Smooth muscle cell of the brain vasculature (primary cell): ENCODE measurements around the gene CFAP99.

ENCODE experiments used
- DNase-seq: peaks from one replicate; pipeline ENCODE4 v3.0.0-alpha.2; 2012; ENCODE audit warnings: low read depth, low spot score

Gene CFAP99

DNA sequence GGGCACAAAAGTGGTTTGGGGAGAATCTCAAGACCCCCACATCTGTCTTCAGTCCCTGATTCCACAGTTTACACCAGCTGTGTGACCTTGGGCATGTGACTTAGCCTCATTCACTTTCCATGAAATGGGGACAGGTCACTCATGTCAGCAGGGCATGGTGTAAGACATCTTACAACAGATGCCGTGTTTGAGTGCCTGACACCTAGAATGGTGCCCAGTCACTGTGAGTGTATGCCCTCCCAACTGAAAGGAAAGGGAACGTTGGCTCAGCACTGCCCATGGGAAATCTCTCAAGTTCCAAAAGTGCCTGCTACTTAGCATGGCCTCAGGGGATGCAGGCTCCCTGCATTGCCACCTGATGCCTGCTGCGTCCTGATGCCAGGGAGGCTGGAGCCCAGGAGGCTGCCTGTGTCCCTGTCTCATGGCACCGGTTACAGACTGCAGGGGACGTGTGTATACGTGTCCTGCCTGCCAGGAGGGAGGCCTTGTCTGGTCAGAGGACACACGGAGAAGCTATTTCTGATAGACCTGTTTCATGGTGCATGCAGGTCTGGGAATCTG is 82.4 kb downstream of the CFAP99 start:
- DNase-seq: no peak

DNA sequence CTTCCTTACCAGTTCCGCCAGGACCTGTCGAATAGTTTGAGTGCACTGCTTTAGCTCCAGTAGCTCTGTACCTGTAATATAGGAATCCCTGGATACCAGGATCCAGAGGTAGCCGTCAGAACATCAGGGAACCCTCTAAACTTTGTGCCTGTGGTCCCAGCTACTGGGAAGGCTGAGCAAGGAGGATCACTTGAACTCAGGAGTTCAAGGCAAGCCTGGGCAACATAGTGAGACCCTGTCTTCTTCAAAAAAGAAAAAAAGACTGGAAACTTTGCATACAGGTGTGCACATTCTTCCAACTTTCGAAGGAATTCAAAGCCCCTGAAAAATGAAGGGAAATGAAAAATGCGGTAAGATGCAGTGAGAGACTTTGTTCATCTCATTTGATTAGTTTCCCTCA is 85.1 kb downstream of the CFAP99 start:
- DNase-seq: no peak

DNA sequence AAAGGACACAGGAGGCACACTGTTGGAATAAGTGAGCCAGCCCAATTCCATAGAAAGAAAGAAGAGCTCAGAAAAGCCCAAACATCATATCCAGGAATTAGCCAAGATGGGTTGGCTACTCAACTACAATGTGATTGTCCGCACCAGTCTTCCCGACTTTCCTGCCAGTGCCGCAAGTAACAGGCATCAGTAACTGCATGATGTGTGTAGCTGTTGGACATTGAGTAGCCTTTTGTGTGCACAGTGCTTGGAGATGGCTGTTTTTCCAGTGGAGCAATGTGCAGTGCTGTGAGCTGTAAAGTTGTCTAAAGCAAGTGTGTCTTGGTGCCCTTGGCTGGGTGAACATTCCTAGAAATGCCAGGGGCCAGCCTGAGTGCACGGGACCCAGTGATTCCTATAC is 88.5 kb downstream of the CFAP99 start:
- no peak for DNase-seq

DNA sequence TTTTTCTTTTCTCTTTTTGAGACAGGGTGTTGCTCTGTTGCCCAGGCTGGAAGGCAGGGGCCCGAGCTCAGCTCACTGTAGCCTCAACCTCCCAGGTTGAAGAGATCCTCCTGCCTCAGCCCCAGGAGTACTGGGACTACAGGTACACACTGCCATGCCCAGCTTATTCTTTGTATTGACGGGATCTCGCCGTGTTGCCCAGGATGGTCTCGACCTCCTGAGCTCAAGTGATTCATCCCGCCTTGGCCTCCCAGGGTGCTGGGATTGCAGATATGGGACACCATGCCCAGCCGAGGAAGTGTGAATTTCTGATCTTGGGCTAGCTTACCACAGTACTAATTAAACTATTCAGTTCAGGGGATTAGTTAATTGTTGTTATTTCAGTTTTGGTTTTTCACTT is 89.1 kb downstream of the CFAP99 start:
- no peak for DNase-seq

DNA sequence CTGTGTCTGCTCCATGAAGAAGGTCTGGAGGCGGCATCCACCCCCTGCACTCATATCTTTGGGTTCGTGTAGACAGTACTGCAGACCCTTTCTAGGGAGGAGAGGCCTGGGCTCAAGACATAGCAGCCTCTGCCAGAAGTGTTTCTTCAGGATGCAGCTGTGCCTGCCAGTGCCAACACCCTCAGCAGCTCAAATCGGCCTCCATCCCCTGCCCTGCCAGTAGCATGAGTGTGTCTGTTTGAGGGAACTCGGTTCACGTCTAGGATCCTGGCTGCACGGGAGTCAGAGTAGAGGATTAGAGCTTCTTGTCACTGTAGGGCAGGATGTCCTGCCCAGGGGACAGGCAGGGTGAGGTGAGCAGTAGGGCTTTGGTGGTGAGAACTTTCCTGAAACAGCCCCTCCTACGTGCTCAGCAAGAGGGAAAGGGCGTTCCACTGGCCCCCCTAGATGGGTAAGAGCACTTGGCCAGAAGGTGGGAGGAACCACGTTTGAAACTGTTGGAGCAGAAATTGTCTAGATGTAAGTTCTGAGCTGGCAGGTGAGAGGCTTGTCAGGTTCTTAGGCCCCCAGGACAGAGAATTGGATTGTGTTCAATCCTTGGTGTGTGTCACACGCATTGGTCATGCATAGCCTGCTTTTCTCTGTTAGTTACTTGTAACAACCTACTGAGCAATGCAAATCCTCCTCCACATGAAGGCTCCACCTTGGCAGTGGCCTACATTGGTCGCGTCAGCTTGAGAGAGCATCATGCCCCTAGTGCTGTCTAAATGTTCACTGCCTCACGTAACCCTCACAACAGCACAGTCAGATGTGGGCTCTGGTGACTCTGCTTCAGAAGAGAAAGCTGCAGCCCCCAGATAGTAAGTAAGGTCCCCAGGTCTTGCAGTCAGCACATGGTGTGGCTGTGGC is 91.8 kb downstream of the CFAP99 start:
- DNase-seq: no peak

DNA sequence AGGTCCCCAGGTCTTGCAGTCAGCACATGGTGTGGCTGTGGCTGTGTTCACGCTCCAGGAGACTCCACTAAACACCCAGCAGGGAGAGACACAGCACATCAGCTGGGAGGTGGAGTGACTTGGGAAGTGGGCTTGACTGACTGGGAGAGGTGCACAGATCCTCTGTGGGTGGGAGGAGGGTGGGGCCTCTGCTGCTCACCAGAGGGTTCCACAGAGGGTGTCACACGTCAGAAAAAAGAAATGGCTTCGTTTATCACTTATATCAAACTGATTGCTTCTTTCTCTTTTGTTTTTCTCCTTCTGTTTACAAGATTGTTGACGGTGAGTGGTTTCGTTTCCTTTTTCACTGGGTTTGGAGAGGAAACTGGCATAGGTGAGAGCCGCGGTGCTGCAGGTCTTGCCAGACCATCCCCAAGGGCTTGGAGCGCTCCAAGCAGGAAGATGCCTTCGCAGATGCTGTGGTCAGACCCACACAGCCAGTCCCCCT is 92.9 kb downstream of the CFAP99 start:
- DNase-seq: no peak
